ENCODE measurements around the gene U2AF1L4.

GRCh38 chr19:35780717-35781116 lies 35.5 kb upstream of the U2AF1L4 start:
- TF ChIP-seq CTCF (IDR thresholded peaks at IDR 0.05) (no peak), EZH2 (IDR thresholded peaks at IDR 0.05) (no peak), EZH2phosphoT487 (IDR thresholded peaks at IDR 0.05) (no peak)
